SK-N-SH (cell line): ENCODE data around the gene NR2C1. TPM values are rescaled to one million over a fixed set of nuclear protein-coding genes. Genes with fewer than 3 reads are reported as not detected.

ENCODE experiments used
- CTCF ChIA-PET: fragments of 300-600, 350-600 bp; formaldehyde crosslinking; extraction: SDS; loops from one replicate; lab custom pipeline; 2021; lab: Yijun Ruan, JAX
- POLR2A ChIA-PET: fragments of 350-600 bp; sonication (Branson Sonifier 250); formaldehyde crosslinking; extraction: SDS; loops from one replicate; lab custom pipeline; 2020; ENCODE audit warnings: antibody characterized with exemption, inconsistent platforms; lab: Yijun Ruan, JAX
- DNase-seq: peaks from one replicate; pipeline ENCODE4 v3.0.0; 2012
- H2AFZ ChIP-seq: fragments of 200-600 bp; sonication (generic); 2 replicates; pipeline ENCODE4 v1.8.1; 2016; ENCODE audit warnings: antibody characterized with exemption, mild to moderate bottlenecking, low read depth
- H3F3A ChIP-seq: fragments of 200-600 bp; sonication (generic); replicated peaks from 2 replicates; pipeline ENCODE3; 2016; ENCODE audit warnings: antibody characterized with exemption, mild to moderate bottlenecking; ENCODE audit not compliant: insufficient read depth
- H3K27ac ChIP-seq, 2 experiments: fragments of 200-500 bp in 1 of 2; fragments of 200-600 bp in 1 of 2; sonication (Bioruptor generic) in 1 of 2; sonication (generic), shearing (Covaris generic) in 1 of 2; 2 replicates each; pipeline versions ENCODE4 v1.5.1 to v1.6.1; 2014 to 2016; ENCODE audit warnings: low read depth in 2 of 2, inconsistent platforms in 1 of 2, low read length in 1 of 2, mild to moderate bottlenecking in 1 of 2, mixed read lengths in 1 of 2
- H3K27me3 ChIP-seq: fragments of 200-600 bp; sonication (generic), shearing (Covaris generic); 2 replicates; pipeline ENCODE4 v1.6.1; 2016; ENCODE audit warnings: mixed run types; ENCODE audit not compliant: insufficient read depth
- H3K36me3 ChIP-seq, 2 experiments: fragments of 200-500 bp in 1 of 2; fragments of 200-600 bp in 1 of 2; sonication (Bioruptor generic) in 1 of 2; sonication (generic) in 1 of 2; replicated peaks in 1 of 2; 2 replicates each; pipeline versions ENCODE3 to v1.5.1; 2014 to 2016; ENCODE audit warnings: low read length in 1 of 2, mild to moderate bottlenecking in 1 of 2; ENCODE audit not compliant: insufficient read depth in 2 of 2, control insufficient read depth in 1 of 2
- H3K4me1 ChIP-seq, 2 experiments: fragments of 200-500 bp in 1 of 2; fragments of 200-600 bp in 1 of 2; sonication (Bioruptor generic) in 1 of 2; sonication (generic), shearing (Covaris generic) in 1 of 2; 2 replicates each; pipeline versions ENCODE4 v1.5.1 to v1.6.1; 2014 to 2016; ENCODE audit warnings: low read depth in 1 of 2, low read length in 1 of 2, mixed run types in 1 of 2; ENCODE audit not compliant: insufficient read depth in 2 of 2, control insufficient read depth in 1 of 2
- H3K4me2 ChIP-seq: fragments of 200-600 bp; sonication (generic), shearing (Covaris generic); 2 replicates; pipeline ENCODE4 v1.6.1; 2017; ENCODE audit warnings: mixed run types
- H3K4me3 ChIP-seq, 2 experiments: fragments of 200-500 bp in 1 of 2; fragments of 200-600 bp in 1 of 2; sonication (Bioruptor generic) in 1 of 2; sonication (generic), shearing (Covaris generic) in 1 of 2; 2 replicates each; pipeline versions ENCODE4 v1.5.1 to v1.8.1; 2014 to 2016; ENCODE audit warnings: low read depth in 2 of 2, inconsistent platforms in 1 of 2, low read length in 1 of 2, mild to moderate bottlenecking in 1 of 2, mixed read lengths in 1 of 2, moderate library complexity in 1 of 2
- H3K79me2 ChIP-seq: fragments of 200-600 bp; sonication (generic); 2 replicates; pipeline ENCODE4 v1.8.1; 2017; ENCODE audit warnings: mild to moderate bottlenecking; ENCODE audit not compliant: insufficient read depth
- H3K9ac ChIP-seq: fragments of 200-600 bp; sonication (generic); 2 replicates; pipeline ENCODE4 v1.6.1; 2017; ENCODE audit warnings: mixed run types
- H3K9me2 ChIP-seq: fragments of 200-600 bp; sonication (generic); 2 replicates; pipeline ENCODE4 v1.6.1; 2017; ENCODE audit warnings: mixed run types
- H3K9me3 ChIP-seq: fragments of 200-600 bp; sonication (generic); 2 replicates; pipeline ENCODE4 v1.6.1; 2017; ENCODE audit warnings: mixed run types, mild to moderate bottlenecking, moderate library complexity
- H4K20me1 ChIP-seq: fragments of 200-600 bp; sonication (generic); 2 replicates; pipeline ENCODE4 v1.6.1; 2017; ENCODE audit warnings: mild to moderate bottlenecking, mixed run types; ENCODE audit not compliant: insufficient read depth
- ELF1 ChIP-seq: IDR thresholded peaks from 2 replicates; pipeline ENCODE4 v1.4.0; 2012
- FOSL2 ChIP-seq: IDR thresholded peaks from 2 replicates; pipeline ENCODE4 v1.4.0; 2012; ENCODE audit warnings: low read depth, mild to moderate bottlenecking, moderate library complexity, borderline replicate concordance
- FOXM1 ChIP-seq: IDR thresholded peaks from 2 replicates; pipeline ENCODE4 v1.4.0; 2012; ENCODE audit warnings: low read depth, mild to moderate bottlenecking
- GATA2 ChIP-seq: sonication (generic); formaldehyde crosslinking; IDR thresholded peaks from 2 replicates; pipeline ENCODE4 v1.5.0; 2020; ENCODE audit warnings: mild to moderate bottlenecking, missing genetic modification reagents
- RAD21 ChIP-seq: IDR thresholded peaks from 2 replicates; pipeline ENCODE4 v1.6.1; 2012; ENCODE audit warnings: mild to moderate bottlenecking, low read length
- RCOR1 ChIP-seq: fragments of 150-350 bp; IDR thresholded peaks from 2 replicates; pipeline ENCODE4 v1.6.1; 2017; ENCODE audit warnings: antibody characterized with exemption, low read length
- RXRA ChIP-seq: IDR thresholded peaks from 2 replicates; pipeline ENCODE4 v1.4.0; 2012; ENCODE audit warnings: low read depth, mild to moderate bottlenecking, borderline replicate concordance
- SMC3 ChIP-seq: IDR thresholded peaks from 2 replicates; pipeline ENCODE4 v1.6.1; 2012; ENCODE audit warnings: low read depth, low read length, improper control_type of control experiment
- WGBS: methylation state at CpG from one replicate; pipeline ENCODE4 v1.1.6; 2017; ENCODE audit warnings: low lambda C conversion rate; 5-methylcytosine and 5-hydroxymethylcytosine counted together
- polyA plus RNA-seq, 3 experiments: library from polyadenylated mRNA; depleted of rRNA; stranded (reverse); fragments of >200 nt; gene quantifications; 2 replicates each; pipeline ENCODE4 v1.2.3, GENCODE V29; 2012
- TF ChIP-seq, protein P1 (sequence below): IDR thresholded peaks from 2 replicates; pipeline ENCODE4 v1.4.0; 2012; ENCODE audit warnings: low read depth, borderline replicate concordance
- TF ChIP-seq, protein P2 (sequence below): fragments of 200-600 bp; sonication (generic); IDR thresholded peaks from 2 replicates; pipeline ENCODE4 v1.6.1; 2017; ENCODE audit warnings: antibody characterized with exemption, mild to moderate bottlenecking, moderate library complexity
- TF ChIP-seq, protein P3 (sequence below): fragments of 150-350 bp; IDR thresholded peaks from 2 replicates; pipeline ENCODE4 v1.6.1; 2017; ENCODE audit warnings: antibody characterized with exemption, low read length, low read depth, borderline replicate concordance

Gene NR2C1
- polyA plus RNA-seq, 1 of the 3 experiments (the other 2 are of a cell fraction), result 15.9 TPM

DNA sequence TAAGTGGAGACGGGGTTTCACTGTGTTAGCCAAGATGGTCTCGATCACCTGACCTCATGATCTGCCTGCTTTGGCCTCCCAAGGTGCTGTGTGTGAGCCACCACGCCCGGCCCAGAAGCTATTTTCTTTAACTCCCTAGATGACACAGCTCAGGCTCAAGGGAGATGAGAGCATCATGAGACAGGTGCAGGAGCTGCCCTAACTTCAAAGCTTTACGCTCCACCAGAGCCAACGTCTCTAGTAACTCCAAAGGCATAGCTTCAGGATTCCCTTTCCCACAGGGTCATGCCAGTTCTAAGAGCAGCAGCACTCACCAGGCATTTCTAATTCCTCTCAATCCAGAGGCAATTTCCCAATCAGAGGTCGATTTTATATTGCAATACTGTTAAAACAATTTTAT, 91.0 kb downstream of the NR2C1 start:
- POLR2A ChIA-PET, result interaction anchor here (0.6 kb wide), 1 partner anchor 8 kb away, joined by 3 read pairs; no protein-coding TSS in a partner anchor
- Histone ChIP-seq H3K9me2 (no peaks in the 10 kb centered on the region), H3K36me3 (no peaks in the 10 kb centered on the region), H3K4me2 (no peak overlapping the region), H2AFZ (no peak overlapping the region), H3K9me3 (no peaks in the 10 kb centered on the region), H3F3A (no peaks in the 10 kb centered on the region), H3K4me1 (no peaks in the 10 kb centered on the region; a peak in 2 of 4 replicates), H3K27ac (no peak overlapping the region), H4K20me1 (no peaks in the 10 kb centered on the region), H3K9ac (no peak overlapping the region), H3K79me2 (peaks cover 5% of the 10 kb centered on the region; the same call in 1 of the 2 replicates), H3K27me3 (no peaks in the 10 kb centered on the region), H3K4me3 (no peak overlapping the region)
- no peak for DNase-seq
- CTCF ChIA-PET, result interaction anchor here (0.6 to 1.7 kb wide), 4 partner anchors 21 to 675 kb away, joined by 3 to 6 read pairs (median 3); no protein-coding TSS in a partner anchor
- 81% methylated on average over 7 of the region's 7 CpGs for WGBS
- TF ChIP-seq, protein P1, sequence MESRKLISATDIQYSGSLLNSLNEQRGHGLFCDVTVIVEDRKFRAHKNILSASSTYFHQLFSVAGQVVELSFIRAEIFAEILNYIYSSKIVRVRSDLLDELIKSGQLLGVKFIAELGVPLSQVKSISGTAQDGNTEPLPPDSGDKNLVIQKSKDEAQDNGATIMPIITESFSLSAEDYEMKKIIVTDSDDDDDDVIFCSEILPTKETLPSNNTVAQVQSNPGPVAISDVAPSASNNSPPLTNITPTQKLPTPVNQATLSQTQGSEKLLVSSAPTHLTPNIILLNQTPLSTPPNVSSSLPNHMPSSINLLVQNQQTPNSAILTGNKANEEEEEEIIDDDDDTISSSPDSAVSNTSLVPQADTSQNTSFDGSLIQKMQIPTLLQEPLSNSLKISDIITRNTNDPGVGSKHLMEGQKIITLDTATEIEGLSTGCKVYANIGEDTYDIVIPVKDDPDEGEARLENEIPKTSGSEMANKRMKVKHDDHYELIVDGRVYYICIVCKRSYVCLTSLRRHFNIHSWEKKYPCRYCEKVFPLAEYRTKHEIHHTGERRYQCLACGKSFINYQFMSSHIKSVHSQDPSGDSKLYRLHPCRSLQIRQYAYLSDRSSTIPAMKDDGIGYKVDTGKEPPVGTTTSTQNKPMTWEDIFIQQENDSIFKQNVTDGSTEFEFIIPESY, result no peak
- TF ChIP-seq FOXM1, result no peak

DNA sequence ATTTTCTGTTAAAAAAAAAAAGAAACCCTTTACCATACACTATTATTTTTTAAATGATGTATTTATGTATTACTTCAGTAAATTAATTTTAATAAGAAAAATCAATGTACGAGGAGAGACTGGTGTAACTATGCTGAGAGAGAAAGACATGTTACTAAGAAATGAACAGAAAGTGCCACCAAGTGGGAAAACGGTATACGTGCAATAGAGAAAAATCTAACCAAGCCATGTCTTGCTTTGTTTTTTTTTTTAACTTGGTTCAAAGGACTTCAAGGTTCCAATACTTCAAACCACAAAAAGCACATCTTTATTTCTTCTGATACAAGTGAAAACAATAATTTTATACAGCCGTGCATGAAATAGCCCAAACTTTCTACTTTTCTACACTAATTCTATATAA, 92.8 kb downstream of the NR2C1 start:
- TF ChIP-seq RAD21 (peak; percentile 73), RXRA (no peak), SMC3 (0 out of 2 replicates have a peak, but pooled peaks have one; percentile 29)
- TF ChIP-seq, protein P2, sequence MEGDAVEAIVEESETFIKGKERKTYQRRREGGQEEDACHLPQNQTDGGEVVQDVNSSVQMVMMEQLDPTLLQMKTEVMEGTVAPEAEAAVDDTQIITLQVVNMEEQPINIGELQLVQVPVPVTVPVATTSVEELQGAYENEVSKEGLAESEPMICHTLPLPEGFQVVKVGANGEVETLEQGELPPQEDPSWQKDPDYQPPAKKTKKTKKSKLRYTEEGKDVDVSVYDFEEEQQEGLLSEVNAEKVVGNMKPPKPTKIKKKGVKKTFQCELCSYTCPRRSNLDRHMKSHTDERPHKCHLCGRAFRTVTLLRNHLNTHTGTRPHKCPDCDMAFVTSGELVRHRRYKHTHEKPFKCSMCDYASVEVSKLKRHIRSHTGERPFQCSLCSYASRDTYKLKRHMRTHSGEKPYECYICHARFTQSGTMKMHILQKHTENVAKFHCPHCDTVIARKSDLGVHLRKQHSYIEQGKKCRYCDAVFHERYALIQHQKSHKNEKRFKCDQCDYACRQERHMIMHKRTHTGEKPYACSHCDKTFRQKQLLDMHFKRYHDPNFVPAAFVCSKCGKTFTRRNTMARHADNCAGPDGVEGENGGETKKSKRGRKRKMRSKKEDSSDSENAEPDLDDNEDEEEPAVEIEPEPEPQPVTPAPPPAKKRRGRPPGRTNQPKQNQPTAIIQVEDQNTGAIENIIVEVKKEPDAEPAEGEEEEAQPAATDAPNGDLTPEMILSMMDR, result peak; percentile 32
- 81% methylated on average over 4 of the region's 4 CpGs for WGBS

DNA sequence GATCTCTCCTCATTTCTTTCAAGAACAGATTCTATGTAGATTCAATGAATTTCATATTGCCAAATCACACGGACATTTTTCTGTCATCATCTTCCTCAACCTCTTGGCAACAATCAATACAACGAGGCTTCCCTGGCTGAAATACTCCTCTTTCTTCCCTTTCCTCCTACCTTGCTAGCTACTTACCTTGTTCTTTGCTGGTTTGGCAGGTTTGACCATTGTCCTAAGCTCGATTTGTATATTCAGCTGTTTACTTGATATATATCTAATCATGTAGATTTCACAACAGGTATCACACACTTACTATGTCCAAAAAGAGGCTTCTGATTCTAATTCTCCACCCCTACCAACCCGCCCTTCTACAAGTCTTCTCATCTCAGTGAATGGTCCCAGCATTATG, 93.5 kb downstream of the NR2C1 start:
- ChIA-PET POLR2A (no interaction called here), CTCF (interaction anchor here (0.7 to 2.9 kb wide), 3 partner anchors 10 to 205 kb away, joined by 3 to 8 read pairs (median 3); no protein-coding TSS in a partner anchor)
- Histone ChIP-seq H2AFZ (no peak overlapping the region), H3K9ac (no peak overlapping the region), H3K27me3 (no peaks in the 10 kb centered on the region), H3K4me1 (no peaks in the 10 kb centered on the region; a peak in 2 of 4 replicates), H4K20me1 (no peaks in the 10 kb centered on the region), H3K4me2 (no peak overlapping the region)
- TF ChIP-seq ELF1 (no peak), GATA2 (CRISPR knock-in tag) (no peak), RCOR1 (no peak), FOSL2 (no peak)
- TF ChIP-seq, protein P3, sequence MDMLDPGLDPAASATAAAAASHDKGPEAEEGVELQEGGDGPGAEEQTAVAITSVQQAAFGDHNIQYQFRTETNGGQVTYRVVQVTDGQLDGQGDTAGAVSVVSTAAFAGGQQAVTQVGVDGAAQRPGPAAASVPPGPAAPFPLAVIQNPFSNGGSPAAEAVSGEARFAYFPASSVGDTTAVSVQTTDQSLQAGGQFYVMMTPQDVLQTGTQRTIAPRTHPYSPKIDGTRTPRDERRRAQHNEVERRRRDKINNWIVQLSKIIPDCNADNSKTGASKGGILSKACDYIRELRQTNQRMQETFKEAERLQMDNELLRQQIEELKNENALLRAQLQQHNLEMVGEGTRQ, result no peak
- TF ChIP-seq, protein P1, result no peak
- TF ChIP-seq, all 33 proteins: peak for 0
- 0 out of 2 replicates have a peak, but pooled peaks cover 2% of the 10 kb centered on the region for H3K79me2 ChIP-seq
- no peaks in the 10 kb centered on the region for H3K9me2 ChIP-seq
- no peak overlapping the region for H3K4me3 ChIP-seq
- WGBS, result 94% methylated on average over 4 of the region's 4 CpGs
- DNase-seq, result no peak
- no peak overlapping the region for H3K27ac ChIP-seq
- H3K36me3 ChIP-seq, result no peaks in the 10 kb centered on the region
- H3K9me3 ChIP-seq, result no peaks in the 10 kb centered on the region
- H3F3A ChIP-seq, result no peaks in the 10 kb centered on the region

More for the DNA sequence above, 92.8 kb downstream of the NR2C1 start:
- Histone ChIP-seq H3K4me1 (no peaks in the 10 kb centered on the region; a peak in 2 of 4 replicates), H3K4me2 (no peak overlapping the region), H3F3A (no peaks in the 10 kb centered on the region), H3K4me3 (no peak overlapping the region), H4K20me1 (no peaks in the 10 kb centered on the region), H3K36me3 (no peaks in the 10 kb centered on the region), H3K27me3 (no peaks in the 10 kb centered on the region), H3K9ac (no peak overlapping the region), H3K9me2 (no peaks in the 10 kb centered on the region), H3K79me2 (peaks cover 4% of the 10 kb centered on the region; the same call in 1 of the 2 replicates), H2AFZ (no peak overlapping the region), H3K27ac (no peak overlapping the region), H3K9me3 (no peaks in the 10 kb centered on the region)
- DNase-seq, result peak; percentile 21
- POLR2A ChIA-PET, result no interaction called here
- CTCF ChIA-PET, result interaction anchor here (0.7 to 2.9 kb wide), 3 partner anchors 10 to 356 kb away, joined by 3 to 8 read pairs (median 6); no protein-coding TSS in a partner anchor
